IMR-90 (cell line): Measurements from ENCODE around the gene ACVRL1. TPM values are rescaled to one million over a fixed set of nuclear protein-coding genes. Genes with fewer than 3 reads are reported as not detected.

Experiments
- ATAC-seq: fragments of 200-7000 bp; cut with Tn5 transposase; 2 replicates; pipeline ENCODE4 v1.9.1; 2020; ENCODE audit warnings: low read depth, mild to moderate bottlenecking, moderate library complexity
- BruUV-seq: library from RNA; stranded (reverse); fragments of 400-500 nt; replicated peaks from 2 replicates; lab custom pipeline; 2021; lab: Mats Ljungman, UMichigan
- CTCF ChIA-PET: fragments of 300-600 bp; formaldehyde crosslinking; extraction: SDS; loops from one replicate; lab custom pipeline; 2021; ENCODE audit warnings: antibody characterized with exemption; lab: Yijun Ruan, JAX
- POLR2A ChIA-PET: fragments of 300-600 bp; sonication (Branson Sonifier 250); formaldehyde crosslinking; loops from one replicate; lab custom pipeline; 2022; ENCODE audit warnings: antibody characterized with exemption; ENCODE audit not compliant: unreplicated experiment; lab: Charles Lee
- DNase-seq: peaks from one replicate; pipeline ENCODE4 v3.0.0; 2013
- H2AFZ ChIP-seq: replicated peaks from 2 replicates; pipeline ENCODE3; 2013; ENCODE audit warnings: low read length, mild to moderate bottlenecking; ENCODE audit not compliant: poor library complexity
- H2AK5ac ChIP-seq: 2 replicates; pipeline ENCODE4 v1.6.1; 2013; ENCODE audit warnings: low read depth, low read length, inconsistent platforms
- H2AK9ac ChIP-seq: replicated peaks from 2 replicates; pipeline ENCODE3; 2013; ENCODE audit warnings: mild to moderate bottlenecking, low read depth, low read length, moderate library complexity; ENCODE audit not compliant: poor library complexity
- H2BK120ac ChIP-seq: 2 replicates; pipeline ENCODE4 v1.6.1; 2013; ENCODE audit warnings: low read depth, low read length, inconsistent platforms
- H2BK15ac ChIP-seq: 3 replicates; pipeline ENCODE4 v1.6.1; 2013; ENCODE audit warnings: low read depth, low read length, inconsistent platforms
- H2BK20ac ChIP-seq: 2 replicates; pipeline ENCODE4 v1.6.1; 2013; ENCODE audit warnings: low read depth, mild to moderate bottlenecking, inconsistent platforms, low read length, moderate library complexity
- H2BK5ac ChIP-seq: 2 replicates; pipeline ENCODE4 v1.6.1; 2013; ENCODE audit warnings: mild to moderate bottlenecking, low read depth, low read length, inconsistent platforms; ENCODE audit not compliant: poor library complexity, severe bottlenecking
- H3K14ac ChIP-seq: replicated peaks from 2 replicates; pipeline ENCODE4 v1.6.1; 2013; ENCODE audit warnings: low read depth, low read length, inconsistent platforms
- H3K18ac ChIP-seq: 2 replicates; pipeline ENCODE4 v1.6.1; 2013; ENCODE audit warnings: low read depth, low read length, control low read depth
- H3K23ac ChIP-seq: 2 replicates; pipeline ENCODE4 v1.6.1; 2013; ENCODE audit warnings: low read depth, low read length, inconsistent platforms
- H3K27ac ChIP-seq: 2 replicates; pipeline ENCODE4 v1.5.1; 2013; ENCODE audit warnings: mild to moderate bottlenecking, control low read depth, low read length; ENCODE audit not compliant: insufficient read depth
- H3K27me3 ChIP-seq: 2 replicates; pipeline ENCODE4 v1.6.1; 2013; ENCODE audit warnings: low read length; ENCODE audit not compliant: control insufficient read depth, insufficient read depth
- H3K36me3 ChIP-seq: 2 replicates; pipeline ENCODE4 v1.6.1; 2013; ENCODE audit warnings: low read length, mixed read lengths; ENCODE audit not compliant: control insufficient read depth, insufficient read depth
- H3K4ac ChIP-seq: 2 replicates; pipeline ENCODE4 v1.6.1; 2013; ENCODE audit warnings: low read depth, low read length, inconsistent platforms
- H3K4me1 ChIP-seq: 2 replicates; pipeline ENCODE4 v1.6.1; 2013; ENCODE audit warnings: low read length, mixed read lengths; ENCODE audit not compliant: control insufficient read depth, insufficient read depth
- H3K4me2 ChIP-seq: 2 replicates; pipeline ENCODE4 v1.6.1; 2013; ENCODE audit warnings: low read depth, mild to moderate bottlenecking, control low read depth, low read length, moderate library complexity
- H3K4me3 ChIP-seq: 2 replicates; pipeline ENCODE4 v1.5.1; 2013; ENCODE audit warnings: low read depth, mild to moderate bottlenecking, control low read depth, low read length, moderate library complexity; ENCODE audit not compliant: insufficient read depth
- H3K56ac ChIP-seq: 2 replicates; pipeline ENCODE4 v1.6.1; 2013; ENCODE audit warnings: low read length, inconsistent platforms; ENCODE audit not compliant: insufficient read depth; ENCODE audit errors: extremely low read depth
- H3K79me1 ChIP-seq, 2 experiments: 2 replicates each; pipeline ENCODE4 v1.6.1; 2013; ENCODE audit warnings: low read length in 2 of 2, inconsistent platforms in 1 of 2, low read depth in 1 of 2
- H3K9ac ChIP-seq: 2 replicates; pipeline ENCODE4 v1.6.1; 2013; ENCODE audit warnings: low read depth, low read length, control low read depth
- H3K9me1 ChIP-seq: 2 replicates; pipeline ENCODE4 v1.6.1; 2013; ENCODE audit warnings: low read length, inconsistent platforms; ENCODE audit not compliant: insufficient read depth
- H3K9me3 ChIP-seq: 2 replicates; pipeline ENCODE4 v1.6.1; 2013; ENCODE audit warnings: low read length; ENCODE audit not compliant: control insufficient read depth, insufficient read depth
- H4K20me1 ChIP-seq: 2 replicates; pipeline ENCODE4 v1.6.1; 2013; ENCODE audit warnings: low read length, inconsistent platforms; ENCODE audit not compliant: insufficient read depth
- H4K5ac ChIP-seq: 2 replicates; pipeline ENCODE4 v1.6.1; 2013; ENCODE audit warnings: mild to moderate bottlenecking, low read depth, low read length, control low read depth
- H4K8ac ChIP-seq, 2 experiments: 2 replicates each; pipeline ENCODE4 v1.6.1; 2013; ENCODE audit warnings: low read depth in 2 of 2, low read length in 2 of 2, control low read depth in 1 of 2, inconsistent platforms in 1 of 2
- H4K91ac ChIP-seq: 2 replicates; pipeline ENCODE4 v1.6.1; 2013; ENCODE audit warnings: low read depth, low read length, inconsistent platforms; ENCODE audit not compliant: insufficient read depth
- BHLHE40 ChIP-seq: fragments of 150-350 bp; IDR thresholded peaks from 2 replicates; pipeline ENCODE4 v1.6.1; 2016; ENCODE audit warnings: mild to moderate bottlenecking, low read depth, low read length
- CHD1 ChIP-seq: IDR thresholded peaks from 2 replicates; pipeline ENCODE4 v1.6.1; 2012; ENCODE audit warnings: low read depth, low read length, improper control_type of control experiment
- ELK1 ChIP-seq: fragments of 150-350 bp; IDR thresholded peaks from 2 replicates; pipeline ENCODE4 v1.6.1; 2016; ENCODE audit warnings: low read depth, mild to moderate bottlenecking, low read length, moderate library complexity, borderline replicate concordance
- FOS ChIP-seq: fragments of 150-350 bp; IDR thresholded peaks from 2 replicates; pipeline ENCODE4 v1.6.1; 2016; ENCODE audit warnings: low read depth, low read length
- MAZ ChIP-seq: IDR thresholded peaks from 2 replicates; pipeline ENCODE4 v1.6.1; 2012; ENCODE audit warnings: low read depth, mild to moderate bottlenecking, low read length, improper control_type of control experiment, moderate library complexity, borderline replicate concordance
- POLR2A ChIP-seq: IDR thresholded peaks from 2 replicates; pipeline ENCODE4 v1.6.1; 2012; ENCODE audit warnings: mild to moderate bottlenecking, low read depth, low read length
- RCOR1 ChIP-seq: IDR thresholded peaks from 2 replicates; pipeline ENCODE4 v1.6.1; 2012; ENCODE audit warnings: mild to moderate bottlenecking, low read length, improper control_type of control experiment; ENCODE audit not compliant: insufficient replicate concordance
- SMC3 ChIP-seq: fragments of 150-350 bp; IDR thresholded peaks from 2 replicates; pipeline ENCODE4 v1.6.1; 2016; ENCODE audit warnings: low read depth, mild to moderate bottlenecking, antibody characterized with exemption, low read length, moderate library complexity
- USF2 ChIP-seq: fragments of 150-350 bp; IDR thresholded peaks from 2 replicates; pipeline ENCODE4 v1.6.1; 2017; ENCODE audit warnings: mild to moderate bottlenecking, antibody characterized with exemption, low read length, low read depth
- WGBS, 2 experiments: methylation state at CpG; one replicate each; pipeline versions ENCODE4 v1.1.5 to v1.1.7; 2013; ENCODE audit warnings: missing lambda C conversion rate in 2 of 2; ENCODE audit not compliant: insufficient read length in 1 of 2; ENCODE audit errors: extremely low coverage in 2 of 2; 5-methylcytosine and 5-hydroxymethylcytosine counted together
- dilution Hi-C: fragments of 300-500 bp; cut with HindIII; formaldehyde crosslinking; loops from one replicate; pipeline ENCODE4 v1.14.3; 2018; ENCODE audit warnings: low sequenced_read_pairs; ENCODE audit not compliant: unreplicated experiment
- in situ Hi-C: fragments of 300-500 bp; cut with MboI; formaldehyde crosslinking; loops from 3 replicates; pipeline ENCODE4 v1.14.3; 2019; ENCODE audit warnings: low sequenced_read_pairs, inconsistent platforms, mixed read lengths
- intact Hi-C: fragments of 100-400 bp; cut with micrococcal nuclease; formaldehyde crosslinking; loops from 2 replicates; pipeline ENCODE4 v1.10.0; 2022
- polyA plus RNA-seq, 3 experiments: library from polyadenylated mRNA; depleted of rRNA; stranded (reverse); fragments of >200 nt; gene quantifications; 2 replicates each; pipeline ENCODE4 v1.2.3, GENCODE V29; 2012; ENCODE audit warnings: low replicate concordance in 1 of 3
- total RNA-seq: library from RNA; depleted of rRNA; stranded (reverse); fragments of >200 nt; gene quantifications from 2 replicates; pipeline ENCODE4 v1.2.3, GENCODE V29; 2012

Gene ACVRL1
- total and polyA plus RNA-seq, 2 of the 4 experiments (the other 2 are of a cell fraction) = 6.4 to 7.5 TPM

- no peak overlapping the region for H3K23ac ChIP-seq
- H3K4me1 ChIP-seq = peaks cover 16% of the 10 kb centered on the region
- H2BK15ac ChIP-seq = no peak overlapping the region
- in situ Hi-C loops = no loop called here
- H3K4ac ChIP-seq = peak overlapping the region; percentile 82
- H3K9me1 ChIP-seq = peaks cover 16% of the 10 kb centered on the region
- H2BK20ac ChIP-seq = 0 out of 2 replicates have a peak overlapping the region, but pooled peaks have one; percentile 69
- H3K14ac ChIP-seq = no peak overlapping the region
- ATAC-seq (no peak), DNase-seq (no peak)
- H2BK5ac ChIP-seq = no peak overlapping the region
- no peaks in the 10 kb centered on the region for H4K20me1 ChIP-seq
- intact Hi-C loops = loop anchor here (2.0 kb wide), 1 partner anchor 59 kb away; no protein-coding TSS in a partner anchor
- H3K27ac ChIP-seq = peak overlapping the region; percentile 35; the same call in 1 of the 2 replicates
- no CpG with 5 or more reads among the region's 2 CpGs for WGBS, 2 experiments
- H2AFZ ChIP-seq = peak overlapping the region; percentile 82
- no peak overlapping the region for H3K4me3 ChIP-seq
- peak overlapping the region; percentile 22 for H3K18ac ChIP-seq
- H3K27me3 ChIP-seq = no peaks in the 10 kb centered on the region
- dilution Hi-C loops = no loop called here
- H2BK120ac ChIP-seq = peak overlapping the region; percentile 69; the same call in 1 of the 2 replicates
- peak overlapping the region; percentile 48; the same call in 1 of the 2 replicates for H2AK5ac ChIP-seq
- no peak overlapping the region for H3K56ac ChIP-seq
- H3K9me3 ChIP-seq = no peaks in the 10 kb centered on the region
- H3K36me3 ChIP-seq = no peaks in the 10 kb centered on the region; the same call in 1 of the 2 replicates
- H3K9ac ChIP-seq = no peak overlapping the region
- peak overlapping the region; percentile 86 for H2AK9ac ChIP-seq
- peak overlapping the region; percentile 78 to 85; a peak in 2 of 4 replicates for H4K8ac ChIP-seq
- H3K79me1 ChIP-seq = no peaks in the 10 kb centered on the region; a peak in 1 of 4 replicates
- peak overlapping the region; percentile 60 for H4K91ac ChIP-seq
- CTCF ChIA-PET = interaction anchor here (1.1 to 1.7 kb wide), 5 partner anchors 14 to 104 kb away, joined by 3 to 8 read pairs (median 5); partner anchors contain the start of gene ACVRL1
- no peak for TF ChIP-seq CHD1
- TF ChIP-seq MAZ = no peak
- TF ChIP-seq POLR2A = no peak
- no peak for TF ChIP-seq BHLHE40
- no peak for TF ChIP-seq SMC3
- TF ChIP-seq RCOR1 = no peak
- no peak for TF ChIP-seq ELK1
- no peak for TF ChIP-seq FOS
- TF ChIP-seq USF2 = no peak
- no TSS peak for BruUV-seq
- peak overlapping the region; percentile 73; the same call in 1 of the 2 replicates for H4K5ac ChIP-seq
- POLR2A ChIA-PET = no interaction called here
- no peak overlapping the region for H3K4me2 ChIP-seq
Observed at GRCh38 chr12:51922146-51922545, 14.8 kb downstream of the ACVRL1 start.
